CD4-positive, alpha-beta T cell treated with Interleukin-6 for 4 hours (primary cell): ENCODE results near the gene HS3ST4.
"Not testable (repeated sequence)": the region's sequence is repeated elsewhere in the genome, so short reads cannot be mapped to it uniquely, and the experiment has no call there.

Experiments used
- DNase-seq: peaks from one replicate; pipeline ENCODE4 v3.0.0-alpha.2; 2020; ENCODE audit warnings: mixed read lengths

The HS3ST4 gene

GRCh38 chr16:26015776-26016175 lies 324.0 kb downstream of the HS3ST4 start:
- no peak for DNase-seq

- DNase-seq = no peak
Measured at GRCh38 chr16:26016989-26017388, 325.2 kb downstream of the HS3ST4 start.

DNA sequence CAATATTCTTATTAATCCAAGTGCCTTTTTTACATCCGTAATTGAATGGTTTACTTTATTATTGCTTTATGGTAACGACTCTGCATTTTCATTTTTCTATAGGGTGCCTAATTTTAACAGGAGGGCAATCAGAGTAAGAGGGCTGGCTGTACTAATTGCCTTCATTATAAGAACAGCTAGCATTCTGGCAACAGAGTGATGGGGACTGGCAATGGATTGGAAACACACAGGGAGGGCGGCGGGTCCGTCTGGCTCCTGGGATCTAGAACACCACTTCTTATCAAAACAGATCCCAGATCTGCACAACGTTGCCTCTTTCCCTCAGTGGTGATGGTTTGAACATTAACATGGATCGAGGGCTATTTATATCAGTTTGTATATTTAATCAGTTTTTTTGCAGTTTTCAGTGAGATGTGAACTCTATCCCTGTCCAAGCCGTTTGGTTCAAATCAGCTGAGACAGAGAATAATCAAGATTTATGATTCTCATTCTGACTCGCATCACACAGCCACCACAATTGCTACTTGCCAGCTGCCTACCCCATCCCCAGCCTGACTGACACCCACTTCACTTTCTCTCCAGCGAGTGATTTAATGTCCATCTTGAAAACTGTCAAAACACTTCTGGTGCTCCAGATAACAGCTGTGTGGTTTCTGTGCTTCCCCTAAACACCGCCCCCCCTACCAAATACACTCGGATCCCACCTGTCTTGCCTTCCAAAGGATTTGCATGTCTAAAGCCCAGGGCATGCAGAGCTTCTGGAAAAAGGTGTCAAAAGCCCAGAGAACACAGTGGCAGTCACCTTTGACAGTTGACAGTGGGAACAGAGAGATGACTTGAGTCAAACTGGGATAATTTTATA lies 327.9 kb downstream of the HS3ST4 start:
- DNase-seq = no peak

- no peak for DNase-seq
Measured at GRCh38 chr16:26026709-26027450, 335.1 kb downstream of the HS3ST4 start.

GRCh38 chr16:26031286-26031685 lies 339.5 kb downstream of the HS3ST4 start:
- DNase-seq = no peak

GRCh38 chr16:26032661-26033060 lies 340.9 kb downstream of the HS3ST4 start:
- DNase-seq = not testable (repeated sequence)

- no peak for DNase-seq
Measured at GRCh38 chr16:26041952-26042668, 350.4 kb downstream of the HS3ST4 start.

DNA sequence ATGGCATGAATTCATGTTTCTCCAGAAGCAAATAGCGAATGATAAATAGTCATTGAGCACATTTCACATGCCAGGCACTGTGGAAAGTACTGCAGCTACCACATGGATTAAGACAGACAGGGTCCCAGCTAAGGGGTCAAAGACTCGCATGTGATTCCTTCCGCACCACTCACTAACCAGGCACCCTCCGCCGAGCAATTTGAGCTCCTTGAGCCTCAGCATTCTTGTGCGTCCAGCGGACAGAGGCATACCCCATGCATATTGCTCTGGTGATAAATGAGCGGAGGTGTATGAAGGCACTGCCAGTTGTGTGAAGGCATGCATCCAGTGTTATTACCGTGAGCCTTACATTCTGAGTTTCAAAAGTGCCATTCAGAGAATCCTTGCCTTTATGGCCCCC lies 358.7 kb downstream of the HS3ST4 start:
- no peak for DNase-seq

- DNase-seq = no peak
Measured at GRCh38 chr16:26051063-26051462, 359.3 kb downstream of the HS3ST4 start.

- DNase-seq = no peak
Measured at GRCh38 chr16:26053889-26054288, 362.1 kb downstream of the HS3ST4 start.

- DNase-seq = no peak
Measured at GRCh38 chr16:26058326-26058725, 366.6 kb downstream of the HS3ST4 start.

- no peak for DNase-seq
Measured at GRCh38 chr16:26070302-26071100, 378.7 kb downstream of the HS3ST4 start.

GRCh38 chr16:26071101-26071866 lies 379.5 kb downstream of the HS3ST4 start:
- no peak for DNase-seq

DNA sequence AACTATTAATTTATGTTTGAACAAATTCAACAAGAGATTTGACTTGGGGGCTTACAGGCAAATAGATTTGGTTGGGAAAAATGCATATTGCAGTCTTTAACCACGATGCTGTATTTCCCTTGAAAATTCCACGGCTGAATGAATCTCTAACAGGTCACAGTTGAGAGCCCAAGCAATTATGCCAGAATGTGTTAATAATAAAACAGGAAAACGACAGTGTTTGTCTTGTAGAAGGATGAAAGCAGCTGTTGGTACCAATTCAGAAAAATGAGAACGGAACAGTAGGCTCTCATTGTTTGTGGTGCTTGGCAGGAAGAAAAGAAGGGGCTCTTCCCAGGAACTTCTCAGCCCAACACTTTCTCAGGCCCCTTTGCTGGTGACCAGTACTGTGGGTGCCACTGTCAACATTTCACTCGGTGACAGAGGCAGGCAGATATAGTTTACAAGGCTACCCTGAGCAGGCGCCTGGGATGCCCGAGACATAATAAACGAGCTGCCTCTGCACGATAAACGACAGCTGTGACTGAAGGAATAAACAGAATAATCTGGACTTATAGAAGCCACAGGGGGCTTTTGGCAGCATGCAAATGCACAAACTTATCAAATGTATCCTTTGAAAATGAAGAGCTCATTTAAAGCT lies 387.1 kb downstream of the HS3ST4 start:
- DNase-seq = no peak

GRCh38 chr16:26087091-26087490 lies 395.3 kb downstream of the HS3ST4 start:
- no peak for DNase-seq

DNA sequence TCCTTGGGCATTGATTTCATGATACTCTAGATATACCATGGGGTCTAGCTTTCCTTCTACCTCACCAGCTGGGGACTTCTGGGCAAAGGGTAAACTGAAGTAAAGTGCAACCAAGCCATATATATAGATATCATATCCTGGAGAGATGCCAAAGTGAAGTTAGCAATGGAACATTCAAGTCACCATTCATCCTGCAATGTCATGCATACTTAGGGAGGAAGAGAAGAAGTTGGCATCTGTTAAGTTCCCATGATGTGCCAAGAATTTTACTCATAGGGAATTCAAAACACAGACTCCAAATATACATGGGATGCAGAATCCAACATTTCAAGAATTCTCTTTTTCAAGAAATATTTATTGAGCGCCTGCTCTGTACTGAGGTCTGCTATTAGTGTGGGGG lies 399.8 kb downstream of the HS3ST4 start:
- no peak for DNase-seq

DNA sequence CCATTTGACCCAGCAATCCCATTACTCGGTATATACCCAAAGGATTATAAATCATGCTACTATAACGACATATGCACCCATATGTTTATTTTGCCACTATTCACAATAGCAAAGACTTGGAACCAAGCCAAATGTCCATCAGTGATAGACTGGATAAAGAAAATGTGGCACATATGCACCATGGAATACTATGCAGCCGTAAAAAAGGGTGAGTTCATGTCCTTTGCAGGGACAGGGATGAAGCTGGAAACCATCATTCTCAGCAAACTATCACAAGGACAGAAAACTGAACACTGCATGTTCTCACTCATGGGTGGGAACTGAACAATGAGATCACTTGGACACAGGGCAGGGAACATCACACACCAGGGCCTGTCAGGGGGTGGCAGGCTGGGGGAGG lies 406.4 kb downstream of the HS3ST4 start:
- DNase-seq = not testable (repeated sequence)

DNA sequence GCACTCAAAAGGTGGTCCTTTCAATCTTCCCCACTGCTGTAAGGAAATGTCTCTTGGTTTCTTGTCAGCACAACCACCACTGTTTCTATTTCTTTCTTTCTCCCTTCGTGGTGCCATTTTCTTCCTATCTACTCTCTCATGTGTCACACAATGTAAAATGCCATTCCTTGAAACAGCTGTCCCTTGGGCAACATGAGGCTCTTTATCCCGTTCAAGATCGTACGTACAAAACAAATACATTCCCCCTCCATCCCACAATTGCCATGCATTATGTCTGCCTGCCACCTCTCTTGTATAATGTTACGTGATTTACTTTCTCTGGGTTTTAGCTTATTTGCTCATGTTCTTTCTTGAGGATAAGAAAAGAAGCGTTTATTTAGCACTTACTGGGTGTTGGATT lies 410.6 kb downstream of the HS3ST4 start:
- DNase-seq = no peak

DNA sequence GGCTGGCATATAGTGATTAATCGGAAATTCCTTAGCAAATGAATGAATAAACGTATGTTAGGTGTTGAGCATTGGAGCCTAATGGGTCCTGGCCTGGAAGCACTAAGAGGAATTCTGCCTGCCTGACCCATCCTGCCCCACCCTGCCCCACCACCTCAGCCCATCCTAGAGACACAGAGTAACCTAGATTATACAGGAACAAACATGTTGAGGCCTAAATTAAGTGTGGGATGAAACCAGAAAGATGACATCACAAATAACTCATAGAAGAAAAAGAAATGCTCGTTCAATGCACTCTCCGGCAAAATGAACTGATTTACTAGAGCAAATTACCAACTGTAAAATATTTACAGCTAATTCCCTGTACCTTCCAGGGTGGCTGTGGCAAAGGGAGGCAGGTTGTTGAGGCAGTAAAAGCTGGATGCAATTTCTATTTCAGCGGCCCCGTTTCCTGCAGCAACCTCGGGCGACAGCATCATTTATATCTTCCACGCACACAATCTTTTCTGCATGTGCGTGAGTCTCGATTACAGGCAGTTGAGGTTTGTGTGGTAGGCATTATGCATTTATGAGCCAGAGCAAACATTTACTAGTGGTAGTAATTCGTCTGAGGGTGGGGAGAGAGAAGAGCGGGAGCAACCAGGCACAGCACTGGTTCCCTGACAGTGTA lies 417.2 kb downstream of the HS3ST4 start:
- DNase-seq = no peak

DNA sequence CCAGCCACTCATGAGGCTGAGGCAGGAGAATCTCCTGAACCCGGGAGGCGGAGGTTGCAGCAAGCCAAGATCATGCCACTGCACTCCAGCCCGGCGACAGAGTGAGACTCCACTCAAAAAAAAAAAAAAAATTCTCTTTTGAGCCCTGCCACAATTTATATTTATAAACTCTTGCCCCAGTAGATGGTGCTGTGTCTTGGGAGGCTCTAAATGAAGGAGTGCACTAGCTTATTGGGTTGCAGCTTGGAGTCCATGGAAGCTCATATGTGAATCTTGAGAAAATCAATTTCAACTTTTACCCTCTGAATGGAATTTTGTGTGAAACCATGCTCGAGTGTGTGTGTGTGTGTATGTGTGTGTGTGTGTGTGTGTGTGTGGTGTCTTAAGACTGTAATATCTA lies 420.1 kb downstream of the HS3ST4 start:
- DNase-seq = no peak

GRCh38 chr16:26118575-26118974 lies 426.8 kb downstream of the HS3ST4 start:
- DNase-seq = no peak
